Uterus (tissue), 4 donors: ENCODE data around the gene TH. TPM values are rescaled to one million over a fixed set of nuclear protein-coding genes. Genes with fewer than 3 reads are reported as not detected.

ENCODE experiments used
- DNase-seq, 2 donors: peaks; one replicate each; pipeline ENCODE4 v3.0.0-alpha.2; 2019 to 2020
- H3K27ac ChIP-seq, 2 donors: fragments of 200-600 bp; sonication (generic); 1 replicate in 1 of 2; 2 replicates in 1 of 2; pipeline ENCODE4 v1.5.1; 2016 to 2018
- H3K27me3 ChIP-seq, 2 donors: fragments of 200-600 bp; sonication (generic); one replicate each; pipeline ENCODE4 v1.5.1; 2018 to 2019; ENCODE audit warnings: control low read depth in 1 of 2
- H3K36me3 ChIP-seq, 2 donors: fragments of 200-600 bp; sonication (generic); one replicate each; pipeline ENCODE4 v1.5.1; 2019; ENCODE audit warnings: control low read depth in 1 of 2
- H3K4me1 ChIP-seq, 2 donors: fragments of 200-600 bp; sonication (generic); one replicate each; pipeline ENCODE4 v1.5.1; 2018 to 2019; ENCODE audit warnings: control low read depth in 1 of 2
- H3K4me3 ChIP-seq, 2 donors: fragments of 200-600 bp; sonication (generic); 1 replicate in 1 of 2; 2 replicates in 1 of 2; pipeline ENCODE4 v1.5.1; 2018 to 2019; ENCODE audit warnings: mild to moderate bottlenecking in 1 of 2
- H3K9me3 ChIP-seq, 2 donors: fragments of 200-600 bp; sonication (generic); one replicate each; pipeline ENCODE4 v1.5.1; 2019; ENCODE audit warnings: control low read depth in 1 of 2
- CTCF ChIP-seq, 4 experiments: fragments of 200-600 bp in 2 of 4; fragments of 450-650 bp in 2 of 4; sonication (generic) in 2 of 4; IDR thresholded peaks; one replicate each; pipeline ENCODE4 v1.5.1; 2016 to 2019; ENCODE audit warnings: antibody characterized with exemption in 4 of 4, mild to moderate bottlenecking in 2 of 4, moderate library complexity in 1 of 4
- POLR2A ChIP-seq, 2 donors: fragments of 450-650 bp; IDR thresholded peaks; one replicate each; pipeline ENCODE4 v1.6.1; 2016; ENCODE audit warnings: antibody characterized with exemption in 2 of 2, mild to moderate bottlenecking in 1 of 2, moderate library complexity in 1 of 2
- intact Hi-C: fragments of 100-400 bp; cut with DNase I; formaldehyde crosslinking; loops from one replicate; pipeline ENCODE4 v1.15.1; 2023; ENCODE audit warnings: low total_unique reads
- total RNA-seq, 4 donors: library from RNA; depleted of rRNA in 3 of 4; stranded (reverse); fragments of >200 nt in 3 of 4; gene quantifications; one replicate each; pipeline versions ENCODE4 v1.1.0 to v1.2.4, GENCODE V29; 2014 to 2023
- donor health status: DM: yes; HTN: yes; CAD: no.

TH gene
- total RNA-seq, 4 donors from 2014 or later: 0.37 to 1.3 TPM; not detected in 2

DNA sequence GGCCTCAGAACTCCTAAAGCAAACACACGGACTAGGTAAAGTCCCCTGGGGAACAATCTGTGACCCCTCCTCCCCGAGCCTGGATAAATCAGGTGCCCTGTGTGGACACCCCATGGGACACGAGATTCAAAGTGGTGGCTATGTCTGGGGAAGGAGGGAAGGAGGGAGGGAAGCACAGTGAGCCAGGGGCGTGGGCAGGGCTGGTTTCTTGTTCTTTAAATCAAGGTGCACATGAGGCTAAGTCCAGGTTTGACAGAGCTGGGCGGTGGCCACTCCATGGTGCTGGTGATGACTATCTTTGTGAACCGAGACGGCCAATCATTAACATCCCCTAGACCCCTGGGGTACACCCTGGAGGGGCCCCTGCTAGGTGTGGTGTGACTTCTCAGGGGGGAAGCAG, 20.3 kb upstream of the TH start:
- no peaks in the 10 kb centered on the region for H3K4me1 ChIP-seq
- H3K9me3 ChIP-seq: no peaks in the 10 kb centered on the region
- H3K4me3 ChIP-seq: no peak overlapping the region
- H3K27me3 ChIP-seq: no peaks in the 10 kb centered on the region
- intact Hi-C loops: loop anchor here (10.0 kb wide), 1 partner anchor 113 kb away; the partner anchor contains the start of genes C11orf21 and TSPAN32
- TF ChIP-seq CTCF (IDR thresholded peaks at IDR 0.05) (no peak), POLR2A (IDR thresholded peaks at IDR 0.05) (no peak)
- no peak overlapping the region for H3K27ac ChIP-seq
- H3K36me3 ChIP-seq: no peaks in the 10 kb centered on the region
- no peak for DNase-seq

- H3K36me3 ChIP-seq: no peaks in the 10 kb centered on the region
- intact Hi-C loops: loop anchor here (10.0 kb wide), 1 partner anchor 114 kb away; the partner anchor contains the start of genes C11orf21 and TSPAN32
- no peak for DNase-seq
- H3K4me1 ChIP-seq: no peaks in the 10 kb centered on the region
- peaks cover 0 to 7% of the 10 kb centered on the region in 2 donors for H3K27me3 ChIP-seq
- TF ChIP-seq POLR2A (IDR thresholded peaks at IDR 0.05): no peak
- no peak for TF ChIP-seq CTCF (IDR thresholded peaks at IDR 0.05)
- H3K27ac ChIP-seq: no peak overlapping the region
- H3K4me3 ChIP-seq: no peak overlapping the region
- H3K9me3 ChIP-seq: no peaks in the 10 kb centered on the region
These were observed 19.2 kb upstream of the TH start for GRCh38 chr11:2190657-2191471.

DNA sequence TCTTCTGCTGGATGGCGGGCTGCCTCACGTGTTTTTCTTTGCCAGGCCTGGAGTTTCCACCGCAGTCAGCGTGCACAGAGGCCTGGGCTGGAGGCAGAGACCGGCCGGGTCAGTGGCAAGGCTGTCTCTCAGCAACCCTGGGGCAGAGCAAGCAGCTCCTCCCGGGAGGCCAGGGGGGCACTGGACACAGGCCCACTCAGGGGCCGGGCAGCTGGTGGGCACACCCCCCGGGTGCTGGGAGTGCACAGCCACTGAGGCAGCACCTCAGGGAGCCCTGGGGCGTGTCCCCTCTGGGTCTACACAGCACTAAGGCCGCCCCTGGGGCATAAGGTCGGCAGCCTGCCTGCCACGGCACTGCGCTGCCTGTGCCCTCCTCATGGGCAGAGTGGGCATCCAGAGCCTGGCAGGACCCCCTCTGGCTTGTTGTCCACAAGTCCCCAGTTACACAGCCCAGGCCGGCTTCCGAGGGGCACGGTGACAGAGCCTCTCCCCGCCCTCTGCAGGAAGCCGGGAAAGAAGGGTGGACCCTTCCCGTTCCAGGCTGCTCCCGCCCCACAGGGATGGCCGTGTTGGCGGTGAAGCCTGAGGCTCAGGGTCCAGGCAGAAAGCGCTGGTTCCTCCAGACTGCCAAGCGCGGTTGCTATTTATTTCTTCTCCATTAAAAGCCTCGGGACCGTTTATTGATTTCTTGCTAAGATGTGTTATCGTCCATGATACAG, 18.5 kb upstream of the TH start:
- Histone ChIP-seq H3K4me1 (no peaks in the 10 kb centered on the region), H3K27ac (no peak overlapping the region), H3K4me3 (no peak overlapping the region), H3K9me3 (no peaks in the 10 kb centered on the region), H3K36me3 (no peaks in the 10 kb centered on the region), H3K27me3 (peaks cover 0 to 7% of the 10 kb centered on the region in 2 donors)
- TF ChIP-seq CTCF (IDR thresholded peaks at IDR 0.05): no peak
- no peak for DNase-seq
- intact Hi-C loops: loop anchor here (10.0 kb wide), 1 partner anchor 115 kb away; the partner anchor contains the start of genes C11orf21 and TSPAN32

DNA sequence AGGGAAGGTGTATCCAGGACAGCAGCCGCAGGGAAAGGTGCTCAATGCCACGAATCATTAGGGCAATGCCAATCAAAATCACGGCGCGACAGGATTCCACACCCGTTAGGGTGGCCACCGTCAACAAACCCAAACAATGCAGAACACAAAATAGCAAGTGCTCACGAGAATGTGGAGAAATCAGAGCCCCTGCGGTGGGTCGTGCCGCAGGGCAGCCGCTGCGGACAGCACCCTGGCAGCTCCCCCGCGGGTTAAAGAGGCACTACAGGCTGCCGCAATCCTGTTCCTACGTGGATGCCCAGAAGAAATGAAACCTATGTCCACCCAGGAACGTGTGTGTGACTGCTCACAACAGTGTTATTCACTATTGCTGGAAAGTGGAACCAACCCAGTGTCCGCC, 17.1 kb upstream of the TH start:
- intact Hi-C loops: no loop called here
- Histone ChIP-seq H3K36me3 (no peaks in the 10 kb centered on the region), H3K27me3 (peaks cover 0 to 7% of the 10 kb centered on the region in 2 donors), H3K9me3 (no peaks in the 10 kb centered on the region), H3K27ac (no peak overlapping the region), H3K4me3 (no peak overlapping the region), H3K4me1 (no peaks in the 10 kb centered on the region)
- no peak for DNase-seq
- TF ChIP-seq POLR2A (IDR thresholded peaks at IDR 0.05) (no peak), CTCF (IDR thresholded peaks at IDR 0.05) (no peak)

GRCh38 chr11:2187280-2187707, 15.7 kb upstream of the TH start:
- TF ChIP-seq POLR2A (IDR thresholded peaks at IDR 0.05) (no peak), CTCF (IDR thresholded peaks at IDR 0.05) (no peak)
- peaks cover 0 to 7% of the 10 kb centered on the region in 2 donors for H3K27me3 ChIP-seq
- no peaks in the 10 kb centered on the region for H3K4me1 ChIP-seq
- intact Hi-C loops: no loop called here
- H3K27ac ChIP-seq: no peak overlapping the region
- H3K36me3 ChIP-seq: no peaks in the 10 kb centered on the region
- H3K4me3 ChIP-seq: no peak overlapping the region
- DNase-seq: no peak
- no peaks in the 10 kb centered on the region for H3K9me3 ChIP-seq
